GM11168 (cell line): ENCODE data around the gene LRRFIP2.

Experiments
- in situ Hi-C: fragments of 300-500 bp; cut with MboI; formaldehyde crosslinking; loops from one replicate; pipeline ENCODE4 v1.12.0; 2022; ENCODE audit warnings: low sequenced_read_pairs; ENCODE audit not compliant: unreplicated experiment

LRRFIP2 gene

DNA sequence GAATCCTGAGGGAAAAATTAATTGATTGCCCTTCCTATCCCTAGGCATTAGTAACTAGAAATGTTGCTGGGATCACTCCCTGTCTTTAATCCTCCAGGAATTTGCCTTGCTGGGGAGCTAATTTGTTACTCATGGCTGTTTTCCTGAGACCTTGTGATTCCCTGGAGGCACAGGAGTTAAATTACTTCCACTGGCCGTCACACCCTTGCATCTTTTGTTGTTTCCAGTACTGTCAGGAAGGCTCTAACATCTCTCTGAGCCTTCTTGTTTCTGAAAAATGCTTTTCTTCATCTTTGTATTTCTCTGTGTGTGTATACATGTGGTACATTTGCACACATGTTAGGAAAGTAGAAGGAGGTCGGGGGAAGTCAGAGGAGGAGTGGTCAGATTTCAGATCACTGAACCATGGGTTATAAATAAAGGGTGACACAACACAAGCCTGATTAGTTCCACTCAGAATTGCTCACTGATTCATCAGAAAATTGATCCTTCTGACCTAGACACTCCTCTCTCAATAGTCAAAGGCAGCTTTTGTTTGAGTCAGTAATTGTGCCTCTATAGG, 23.5 kb upstream of the LRRFIP2 start:
- in situ Hi-C loops = no loop called here

GRCh38 chr3:37194533-37194932, 20.2 kb upstream of the LRRFIP2 start:
- in situ Hi-C loops = no loop called here

GRCh38 chr3:37190667-37191066, 16.3 kb upstream of the LRRFIP2 start:
- in situ Hi-C loops = no loop called here

DNA sequence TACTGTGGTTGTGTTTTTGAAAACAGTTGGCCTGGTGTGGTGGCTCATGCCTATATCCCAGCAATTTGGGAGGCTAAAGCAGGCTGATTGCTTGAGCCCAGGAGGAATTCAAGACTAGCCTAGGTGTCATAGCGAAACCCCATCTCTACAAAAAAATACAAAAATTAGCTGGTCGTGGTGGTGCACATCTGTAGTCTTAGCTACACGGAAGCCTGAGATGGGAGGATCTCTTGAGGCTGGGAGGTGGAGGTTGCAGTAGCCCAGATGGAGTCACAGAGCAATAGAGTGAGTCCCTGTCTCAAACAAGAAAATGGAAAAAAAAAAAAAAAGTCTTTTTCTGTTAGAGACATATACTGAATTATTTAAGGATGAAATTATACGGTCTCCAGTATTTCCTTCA, 14.7 kb upstream of the LRRFIP2 start:
- in situ Hi-C loops = no loop called here

- in situ Hi-C loops = no loop called here
These were observed 9.6 kb upstream of the LRRFIP2 start for GRCh38 chr3:37183976-37184375.

DNA sequence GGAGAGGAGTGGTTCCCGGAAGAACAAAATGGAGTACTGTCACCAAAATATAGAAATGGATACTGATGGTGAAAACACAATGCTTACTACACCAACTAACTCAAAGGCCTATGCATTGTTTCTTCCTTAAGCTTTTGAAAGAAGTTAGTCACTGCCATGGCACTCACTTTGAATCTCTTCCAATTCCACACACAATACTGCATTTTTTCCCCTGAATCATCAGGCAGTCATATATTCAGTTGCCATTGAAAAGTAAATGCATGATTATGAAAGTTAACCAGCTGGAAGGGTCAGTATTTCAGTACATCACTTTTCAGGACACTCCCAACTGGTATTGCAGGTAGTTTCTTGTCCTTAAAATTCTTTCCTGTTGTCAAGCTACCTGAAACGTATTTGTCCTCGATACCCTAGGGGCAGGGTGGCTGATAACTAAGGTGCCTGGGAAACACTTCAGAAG, 9.0 kb upstream of the LRRFIP2 start:
- in situ Hi-C loops = no loop called here

DNA sequence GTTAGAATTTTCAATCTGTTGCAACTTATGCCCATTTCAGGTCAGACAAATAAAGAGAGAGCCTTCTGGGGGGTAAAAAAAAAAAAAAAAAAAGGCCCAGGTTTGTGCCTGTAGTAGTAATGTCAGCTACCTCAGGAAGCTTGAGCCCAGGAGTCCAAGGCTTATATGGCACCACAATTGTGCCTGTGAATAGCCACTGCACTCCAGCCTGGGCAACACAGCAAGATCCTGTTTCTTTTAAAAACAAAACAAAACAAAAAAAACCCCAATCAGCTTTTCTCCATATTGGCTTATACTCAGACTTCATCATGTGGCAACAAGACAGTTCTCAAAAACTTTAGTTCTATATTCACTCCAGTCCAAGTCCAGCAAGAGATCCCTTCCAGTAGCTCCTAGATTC, 8.4 kb upstream of the LRRFIP2 start:
- in situ Hi-C loops = no loop called here

DNA sequence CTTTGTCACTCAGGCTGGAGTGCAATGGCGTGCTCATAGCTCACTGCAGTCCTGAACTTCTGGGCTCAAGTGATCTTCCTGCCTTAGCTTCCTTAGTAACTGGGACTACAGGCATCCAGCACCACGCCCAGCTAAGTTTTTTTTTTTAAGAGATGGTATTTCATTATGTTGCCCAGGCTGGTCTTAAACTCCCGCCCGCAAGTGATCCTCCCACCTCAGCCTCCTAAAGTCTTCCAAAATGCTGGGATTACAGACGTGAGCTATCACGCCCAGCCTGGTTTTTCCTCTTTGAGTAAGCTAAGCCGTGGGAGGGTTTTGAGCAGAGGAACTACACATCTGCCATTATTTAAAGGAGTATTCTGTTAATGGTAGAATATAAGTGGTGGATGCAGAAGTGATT, 7.4 kb upstream of the LRRFIP2 start:
- in situ Hi-C loops = no loop called here

- in situ Hi-C loops = no loop called here
These were observed 5.0 kb upstream of the LRRFIP2 start for GRCh38 chr3:37179144-37179967.

- in situ Hi-C loops = no loop called here
These were observed 576 bp downstream of the LRRFIP2 start for GRCh38 chr3:37173806-37174205.

- in situ Hi-C loops = no loop called here
These were observed 3.2 kb downstream of the LRRFIP2 start for GRCh38 chr3:37171144-37171543.

DNA sequence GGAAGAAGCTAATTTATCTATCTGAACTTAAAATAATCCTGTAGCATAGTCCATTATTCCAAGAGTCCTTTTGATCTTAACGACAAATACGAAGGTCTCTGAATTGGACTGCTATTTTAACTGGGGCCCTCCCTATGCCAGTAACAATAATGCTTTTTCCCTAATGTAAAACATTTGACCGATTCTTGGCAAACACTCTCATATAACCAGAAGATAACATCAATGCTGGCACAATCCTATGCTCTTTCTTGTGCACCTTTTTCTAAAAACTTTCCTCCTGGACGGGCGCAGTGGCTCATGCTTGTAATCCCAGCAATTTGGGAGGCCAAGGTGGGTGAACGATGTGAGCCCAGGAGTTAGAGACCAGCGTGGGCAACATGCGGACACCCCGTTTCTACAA, 3.9 kb downstream of the LRRFIP2 start:
- in situ Hi-C loops = no loop called here

- in situ Hi-C loops = no loop called here
These were observed 4.3 kb downstream of the LRRFIP2 start for GRCh38 chr3:37170060-37170459.

DNA sequence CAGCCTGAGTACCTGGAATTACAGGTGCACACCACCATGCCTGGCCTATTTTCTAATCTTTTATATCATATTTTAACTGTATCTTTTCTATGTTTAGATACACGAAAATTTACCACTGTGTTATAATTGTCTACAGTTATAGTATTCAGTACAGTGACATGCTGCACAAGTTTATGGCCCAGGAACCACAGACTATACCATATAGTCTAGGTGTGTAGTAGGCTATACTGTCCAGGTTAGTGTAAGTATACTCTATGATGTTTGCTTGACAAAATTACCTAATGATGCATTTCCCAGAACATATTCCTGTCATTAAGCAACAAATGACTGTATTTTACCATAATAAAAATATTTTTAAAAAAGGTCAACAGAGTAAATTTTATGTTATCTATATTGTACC, 5.5 kb downstream of the LRRFIP2 start:
- in situ Hi-C loops = no loop called here

GRCh38 chr3:37163262-37164015, 10.9 kb downstream of the LRRFIP2 start:
- in situ Hi-C loops = no loop called here

DNA sequence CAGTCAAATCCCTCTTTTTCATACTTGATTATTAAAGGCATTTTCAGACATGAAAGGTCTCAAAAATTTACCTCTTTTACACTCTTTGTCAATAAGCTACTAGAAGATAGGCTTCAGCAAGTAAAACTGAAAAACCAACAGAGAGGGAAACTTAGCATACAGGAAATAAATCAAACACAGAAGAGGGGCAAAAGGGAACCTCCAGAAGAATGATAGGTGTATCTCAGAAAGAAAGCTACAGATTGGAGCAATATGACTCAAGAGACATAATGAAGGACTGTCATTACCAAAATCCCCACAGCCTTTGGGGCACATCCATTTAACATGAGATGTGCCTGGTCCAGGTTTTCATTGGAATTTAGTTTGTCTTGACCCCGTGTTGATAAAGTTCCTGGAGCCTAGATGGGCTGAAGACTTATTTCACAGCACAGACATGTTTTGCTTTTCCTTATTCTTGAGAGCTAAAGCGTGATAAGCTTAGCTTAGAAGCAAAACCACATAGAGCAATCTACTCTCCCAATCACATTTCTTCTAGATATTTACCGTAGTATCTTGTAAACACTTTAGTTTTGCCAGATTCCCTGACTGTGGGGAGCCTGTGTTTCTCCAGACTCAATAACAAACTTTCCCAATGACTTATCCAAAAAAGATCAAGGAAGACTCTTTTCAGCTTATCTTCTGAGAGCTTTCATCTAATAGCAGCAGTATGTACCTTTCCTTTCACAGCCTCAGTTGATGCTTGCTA, 11.7 kb downstream of the LRRFIP2 start:
- in situ Hi-C loops = no loop called here

- in situ Hi-C loops = no loop called here
These were observed 13.0 kb downstream of the LRRFIP2 start for GRCh38 chr3:37161351-37161750.

DNA sequence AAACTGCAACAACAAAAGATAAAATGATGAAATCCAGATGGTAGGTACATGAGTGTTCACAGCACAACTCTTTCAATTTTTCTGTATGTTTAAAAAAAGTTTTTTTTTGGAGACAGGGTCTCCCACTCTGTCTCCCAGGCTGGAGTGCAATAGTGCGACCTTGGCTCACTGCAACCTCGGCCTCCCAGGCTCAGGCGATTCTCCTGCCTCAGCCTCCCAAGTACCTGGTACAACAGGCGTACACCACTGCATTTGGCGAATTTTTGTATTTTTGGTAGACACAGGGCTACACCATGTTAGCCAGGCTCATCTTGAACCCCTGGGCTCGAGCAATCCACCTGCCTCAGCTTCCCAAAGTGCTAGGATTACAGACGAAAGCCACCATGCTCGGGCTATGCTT, 18.6 kb downstream of the LRRFIP2 start:
- in situ Hi-C loops = no loop called here

- in situ Hi-C loops = no loop called here
These were observed 19.6 kb downstream of the LRRFIP2 start for GRCh38 chr3:37154668-37155314.

- in situ Hi-C loops = no loop called here
These were observed 23.8 kb downstream of the LRRFIP2 start for GRCh38 chr3:37150621-37151020.
